ENCODE measurements around the gene CBLIF.
"Not testable (repeated sequence)": the region's sequence is repeated elsewhere in the genome, so short reads cannot be mapped to it uniquely, and the experiment has no call there.

The CBLIF gene

GRCh38 chr11:59849129-59849528, 3.8 kb upstream of the CBLIF start:
- DNase-seq (ENCODE audit: low read depth): no peak
- H3K4me3 ChIP-seq (ENCODE audit: control insufficient read depth, low read depth, low read length): no peak overlapping the region
- no peak for TF ChIP-seq CTCF (conservative IDR thresholded peaks at IDR 0.05; ENCODE audit: control insufficient read depth, insufficient read depth, low read depth, low read length)

DNA sequence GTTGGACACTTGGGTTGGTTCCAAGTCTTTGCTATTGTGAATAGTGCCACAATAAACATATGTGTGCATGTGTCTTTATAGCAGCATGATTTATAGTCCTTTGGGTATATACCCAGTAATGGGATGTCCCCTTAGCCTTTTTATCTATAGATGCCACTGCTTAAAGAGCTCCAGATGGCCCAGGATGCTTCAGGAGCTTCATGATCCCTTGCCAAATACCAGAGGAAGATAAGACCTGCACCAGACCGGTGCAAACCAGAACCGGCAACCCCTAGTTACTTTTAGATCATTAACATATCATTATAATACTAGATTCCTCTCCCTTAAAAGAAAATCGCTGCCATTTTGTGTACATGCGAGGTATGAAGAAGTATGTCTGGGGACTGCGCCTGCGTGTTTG, 3.1 kb upstream of the CBLIF start:
- DNase-seq (ENCODE audit: low read depth); H3K4me3 ChIP-seq (ENCODE audit: control insufficient read depth, low read depth, low read length): not testable (repeated sequence)

GRCh38 chr11:59847626-59848025, 2.3 kb upstream of the CBLIF start:
- TF ChIP-seq CTCF (conservative IDR thresholded peaks at IDR 0.05; ENCODE audit: control insufficient read depth, insufficient read depth, low read depth, low read length): no peak
- H3K4me3 ChIP-seq (ENCODE audit: control insufficient read depth, low read depth, low read length): no peak overlapping the region
- no peak for DNase-seq (ENCODE audit: low read depth)

DNA sequence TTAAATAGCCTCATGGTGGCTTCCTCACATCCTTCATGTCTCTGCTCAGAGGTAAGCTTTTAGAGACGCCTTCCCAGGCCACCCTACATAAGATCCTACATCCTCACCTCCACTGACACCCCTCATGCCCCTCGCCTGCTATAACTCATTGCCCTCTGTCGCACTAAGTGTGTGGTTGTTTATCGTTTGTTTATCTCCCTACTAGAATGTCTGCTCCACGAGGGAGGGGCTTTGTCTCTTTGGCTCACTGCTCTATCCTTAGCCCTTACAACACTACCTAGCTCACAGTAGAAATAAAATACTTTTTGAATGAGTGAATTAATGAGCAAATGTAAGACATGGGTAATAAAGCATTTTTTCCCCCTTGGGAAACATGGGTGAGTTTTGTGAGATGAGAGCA, 1.3 kb upstream of the CBLIF start:
- H3K4me3 ChIP-seq (ENCODE audit: control insufficient read depth, low read depth, low read length): no peak overlapping the region
- DNase-seq (ENCODE audit: low read depth): no peak
- no peak for TF ChIP-seq CTCF (conservative IDR thresholded peaks at IDR 0.05; ENCODE audit: control insufficient read depth, insufficient read depth, low read depth, low read length)

GRCh38 chr11:59842316-59842715, 3.0 kb downstream of the CBLIF start:
- DNase-seq (ENCODE audit: low read depth): no peak
- no peak overlapping the region for H3K4me3 ChIP-seq (ENCODE audit: control insufficient read depth, low read depth, low read length)
- no peak for TF ChIP-seq CTCF (conservative IDR thresholded peaks at IDR 0.05; ENCODE audit: control insufficient read depth, insufficient read depth, low read depth, low read length)

- no peak for DNase-seq (ENCODE audit: low read depth)
- H3K4me3 ChIP-seq (ENCODE audit: control insufficient read depth, low read depth, low read length): no peak overlapping the region
- TF ChIP-seq CTCF (conservative IDR thresholded peaks at IDR 0.05; ENCODE audit: control insufficient read depth, insufficient read depth, low read depth, low read length): no peak
Measured at GRCh38 chr11:59841514-59841913, 3.8 kb downstream of the CBLIF start.

- no peak for DNase-seq (ENCODE audit: low read depth)
- no peak overlapping the region for H3K4me3 ChIP-seq (ENCODE audit: control insufficient read depth, low read depth, low read length)
- no peak for TF ChIP-seq CTCF (conservative IDR thresholded peaks at IDR 0.05; ENCODE audit: control insufficient read depth, insufficient read depth, low read depth, low read length)
Measured at GRCh38 chr11:59839615-59840014, 5.7 kb downstream of the CBLIF start.

Data from fibroblast of mammary gland (primary cell).